Fibroblast of skin of right quadriceps (primary cell): ENCODE data around the gene SLC38A9.
"Not testable (repeated sequence)": the region's sequence is repeated elsewhere in the genome, so short reads cannot be mapped to it uniquely, and the experiment has no call there.

Experiments
- DNase-seq: peaks from one replicate; pipeline ENCODE4 v3.0.0-alpha.2; 2013

SLC38A9 gene, protein sequence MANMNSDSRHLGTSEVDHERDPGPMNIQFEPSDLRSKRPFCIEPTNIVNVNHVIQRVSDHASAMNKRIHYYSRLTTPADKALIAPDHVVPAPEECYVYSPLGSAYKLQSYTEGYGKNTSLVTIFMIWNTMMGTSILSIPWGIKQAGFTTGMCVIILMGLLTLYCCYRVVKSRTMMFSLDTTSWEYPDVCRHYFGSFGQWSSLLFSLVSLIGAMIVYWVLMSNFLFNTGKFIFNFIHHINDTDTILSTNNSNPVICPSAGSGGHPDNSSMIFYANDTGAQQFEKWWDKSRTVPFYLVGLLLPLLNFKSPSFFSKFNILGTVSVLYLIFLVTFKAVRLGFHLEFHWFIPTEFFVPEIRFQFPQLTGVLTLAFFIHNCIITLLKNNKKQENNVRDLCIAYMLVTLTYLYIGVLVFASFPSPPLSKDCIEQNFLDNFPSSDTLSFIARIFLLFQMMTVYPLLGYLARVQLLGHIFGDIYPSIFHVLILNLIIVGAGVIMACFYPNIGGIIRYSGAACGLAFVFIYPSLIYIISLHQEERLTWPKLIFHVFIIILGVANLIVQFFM

DNA sequence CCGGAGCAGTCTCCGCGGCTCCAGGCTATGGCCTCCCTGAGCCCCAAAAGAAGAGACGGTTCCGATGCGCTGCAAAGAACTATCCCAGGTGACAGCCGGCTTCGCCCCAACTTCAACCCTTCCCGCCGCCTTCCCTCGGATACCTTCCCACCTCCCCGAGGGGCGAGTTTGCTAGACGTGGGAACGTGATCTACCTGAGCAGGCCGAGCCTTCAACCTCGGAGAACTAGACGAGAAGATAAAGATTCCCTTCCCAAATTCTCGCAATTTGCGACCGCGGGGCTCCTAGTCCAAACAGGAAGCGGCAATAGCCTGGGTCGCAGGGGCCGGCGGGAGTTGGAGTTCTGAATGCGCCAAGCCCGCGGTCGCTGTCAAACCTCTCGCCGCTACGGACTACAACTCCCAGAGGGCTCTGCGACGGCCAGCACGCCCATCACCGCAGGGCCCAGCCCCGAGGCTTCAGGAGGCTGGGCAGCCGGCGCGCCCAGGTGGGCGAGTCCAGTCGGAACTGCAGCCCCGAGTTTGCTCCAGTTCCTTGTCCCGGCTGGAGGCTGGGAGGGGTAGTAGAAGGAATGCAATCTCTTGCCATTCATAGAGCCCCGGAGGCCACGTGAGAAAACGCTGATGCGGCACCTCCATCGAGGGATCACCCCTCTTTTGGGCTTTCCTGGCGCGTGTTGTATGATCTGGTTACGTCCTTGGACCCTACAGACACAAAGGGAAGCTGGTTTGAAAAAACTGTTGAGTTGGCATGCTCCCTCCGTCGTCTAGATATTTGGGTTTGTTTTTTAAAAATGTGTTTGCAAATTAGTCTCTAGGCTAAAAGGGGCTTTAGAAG lies at the start of gene SLC38A9:
Gene SLC38A9 (minus strand): TSS at position 302 of the 837 bp plus-strand sequence. CDS start 14,366 bp downstream, outside the sequence.
- peak; percentile 92 for DNase-seq

DNA sequence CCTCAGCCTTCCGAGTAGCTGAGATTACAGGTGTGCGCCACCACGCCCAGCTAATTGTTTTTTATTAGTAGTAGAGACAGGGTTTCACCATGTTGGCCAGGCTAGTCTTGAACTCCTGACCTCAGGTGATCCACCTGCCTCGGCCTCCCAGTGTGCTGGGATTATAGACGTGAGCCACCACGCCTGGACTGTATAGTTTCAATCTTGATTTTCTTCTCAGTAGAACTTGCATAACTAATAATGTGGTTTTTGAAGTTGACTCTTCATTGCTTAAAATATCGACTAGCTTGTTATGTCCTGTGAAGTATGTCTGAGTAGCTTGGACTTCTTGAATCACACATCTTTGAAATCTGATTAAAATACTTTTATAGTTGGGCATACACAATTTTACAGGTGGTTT lies 49.6 kb upstream of the SLC38A9 start:
- not testable (repeated sequence) for DNase-seq

DNA sequence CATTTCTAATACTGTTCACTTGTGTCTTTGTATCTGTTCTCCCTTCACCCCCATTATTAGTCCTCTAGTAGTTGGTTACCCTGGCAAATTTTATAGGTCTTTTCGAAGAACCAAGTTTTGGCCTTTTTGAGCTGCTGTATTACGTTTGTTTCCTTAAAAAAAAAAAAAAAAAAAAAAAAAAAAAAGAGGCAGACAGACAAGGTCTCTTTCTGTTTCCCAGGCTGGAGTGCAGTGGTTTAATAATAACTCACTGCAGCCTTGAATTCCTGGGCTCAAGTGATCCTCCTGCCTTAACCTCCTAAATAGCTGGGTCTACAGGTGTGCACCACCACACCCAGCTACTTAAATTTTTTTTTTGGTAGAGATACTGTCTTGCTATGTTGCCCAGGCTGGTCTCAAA lies 46.6 kb upstream of the SLC38A9 start:
- DNase-seq, result no peak

DNA sequence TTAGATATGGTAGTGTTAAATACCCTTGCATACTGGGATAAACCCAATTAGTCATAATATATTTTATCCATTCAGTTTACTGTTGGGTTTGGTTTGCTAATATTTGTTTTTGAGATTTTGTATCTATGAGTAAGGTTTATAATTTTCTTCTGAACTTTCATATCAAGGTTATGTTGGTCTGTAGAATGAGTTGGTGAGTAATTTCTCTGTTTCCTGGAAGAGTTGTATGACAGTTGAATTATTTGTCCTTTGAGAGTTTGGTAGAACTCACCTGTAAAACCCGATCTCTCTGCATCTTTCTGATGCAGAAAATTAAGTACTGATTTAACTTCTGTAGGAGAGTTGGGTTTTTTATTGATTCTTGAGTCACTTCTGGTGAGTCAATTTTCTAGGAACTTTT lies 46.1 kb upstream of the SLC38A9 start:
- no peak for DNase-seq

DNA sequence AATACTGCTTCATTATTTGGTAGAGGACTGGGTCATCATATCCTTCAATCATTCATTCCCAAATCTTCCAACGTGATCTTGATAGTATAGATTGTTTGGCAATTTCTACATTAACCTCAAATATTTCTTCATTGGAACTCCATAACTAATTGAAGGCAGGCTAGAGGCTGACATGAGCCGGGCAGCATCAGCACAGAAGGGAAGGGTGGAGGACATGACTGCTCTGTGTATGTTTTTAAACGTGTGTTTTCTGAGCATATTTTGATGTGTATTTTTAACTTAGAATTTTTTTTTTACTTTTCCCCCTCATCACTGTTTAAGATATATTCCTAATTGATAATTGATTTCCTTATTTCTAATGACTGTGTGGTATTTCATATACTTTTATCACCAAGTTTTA lies 38.4 kb upstream of the SLC38A9 start:
- DNase-seq, result no peak

DNA sequence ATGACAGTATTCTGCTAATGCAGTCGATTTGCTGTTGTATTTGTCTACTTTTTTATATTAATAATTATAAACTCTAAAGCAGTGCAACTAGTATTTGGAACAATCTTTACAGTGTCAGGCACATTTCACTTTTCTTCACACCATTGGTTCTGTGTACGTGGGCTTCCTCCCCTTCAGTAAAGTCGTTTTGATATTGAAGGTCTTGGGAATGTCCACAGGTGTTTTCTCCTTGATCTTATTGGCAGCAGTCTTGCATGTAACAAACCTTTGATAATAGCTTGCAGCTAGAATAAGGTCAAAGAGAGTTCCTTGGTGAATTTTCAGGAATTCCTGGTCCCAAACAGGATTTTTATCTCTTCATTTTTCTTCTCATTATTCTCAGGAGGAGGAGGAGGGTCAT lies 37.9 kb upstream of the SLC38A9 start:
- DNase-seq, result no peak

DNA sequence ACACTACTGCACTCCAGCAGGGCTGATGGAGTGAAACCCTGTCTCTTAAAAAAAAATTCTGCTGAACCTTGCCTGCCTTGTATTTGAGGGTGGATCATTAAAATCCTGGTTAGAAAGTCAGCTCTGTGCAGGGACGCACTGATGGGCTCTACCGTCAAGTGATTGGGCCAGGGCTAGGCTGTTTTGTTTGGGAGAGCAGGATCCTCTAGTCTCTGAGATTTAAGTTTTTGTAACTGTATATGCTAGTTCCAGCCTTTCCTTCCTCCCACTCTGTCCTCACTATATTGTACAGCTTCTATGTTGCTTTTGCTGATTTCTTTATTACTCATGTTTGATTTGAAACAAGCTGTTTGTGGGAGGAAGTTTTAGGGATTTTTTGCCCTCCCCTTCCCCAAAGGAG lies 37.3 kb upstream of the SLC38A9 start:
- no peak for DNase-seq

DNA sequence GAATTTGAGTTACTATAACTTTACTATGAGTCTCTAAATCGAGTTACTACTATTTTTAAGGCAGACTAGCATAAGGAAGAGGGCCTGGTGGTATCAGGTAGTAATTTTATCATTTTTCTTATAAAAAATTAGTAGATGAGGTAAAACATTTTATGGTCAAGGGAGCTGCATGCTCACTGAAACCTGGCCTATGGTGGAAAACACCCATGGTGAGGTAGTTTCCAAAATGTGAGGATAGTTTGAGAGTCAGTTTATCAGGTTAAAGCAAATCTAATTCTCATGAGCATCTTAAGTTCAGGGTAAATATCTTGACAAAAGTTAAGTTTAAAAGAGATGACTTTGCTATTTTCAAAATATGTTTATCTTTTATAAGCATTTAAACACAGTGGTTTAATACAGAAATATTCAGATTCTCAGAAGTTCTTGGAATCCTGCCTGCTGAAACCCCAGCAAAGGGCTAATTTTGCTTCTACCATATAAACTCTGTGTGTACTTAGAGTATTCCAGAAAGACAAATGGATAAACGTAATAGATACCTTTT lies 35.7 kb upstream of the SLC38A9 start:
- no peak for DNase-seq

DNA sequence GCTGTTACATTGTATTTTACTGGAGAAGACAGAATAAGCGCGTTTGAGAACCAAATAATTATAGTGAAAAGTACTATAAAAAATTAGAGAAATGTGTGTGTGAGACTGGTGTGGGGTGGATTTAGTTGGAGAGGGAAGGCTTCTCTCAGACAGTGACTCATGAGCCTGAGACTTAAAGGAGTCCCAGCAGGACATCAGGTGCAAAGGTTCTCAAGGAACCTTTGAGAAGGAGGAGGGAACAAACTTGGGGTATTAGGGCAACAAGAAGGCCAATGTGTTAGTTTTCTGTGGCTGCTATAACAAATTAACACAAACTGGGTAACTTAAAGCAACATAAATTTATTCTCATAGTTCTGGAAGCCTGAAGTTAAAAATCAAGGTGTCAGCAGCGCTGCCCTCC lies 30.7 kb upstream of the SLC38A9 start:
- no peak for DNase-seq

DNA sequence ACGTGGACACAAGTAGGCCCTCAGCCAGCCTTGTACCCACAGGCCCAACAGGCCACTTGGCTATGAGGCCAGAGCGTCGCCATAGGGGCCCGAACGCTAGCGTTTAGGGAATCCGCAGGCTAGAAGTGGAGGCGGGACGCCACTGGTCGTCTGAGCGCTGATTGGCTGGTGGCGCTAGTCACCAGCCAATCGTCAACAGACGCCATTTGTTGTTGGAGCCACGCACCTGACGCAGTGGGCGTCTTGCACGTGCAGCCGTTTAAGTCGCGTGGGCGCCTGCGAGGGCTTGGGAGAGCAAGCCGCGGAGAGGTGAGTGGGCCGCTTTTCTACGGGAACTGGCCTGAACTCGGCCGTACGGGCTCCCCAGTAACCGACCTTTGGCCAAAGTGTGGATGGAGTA lies 25.7 kb upstream of the SLC38A9 start, which contains the start of gene DDX4:
Gene DDX4 (plus strand): TSS at position 269 of the 400 bp plus-strand sequence. CDS start 903 bp downstream, outside the sequence.
- DNase-seq, result no peak

DNA sequence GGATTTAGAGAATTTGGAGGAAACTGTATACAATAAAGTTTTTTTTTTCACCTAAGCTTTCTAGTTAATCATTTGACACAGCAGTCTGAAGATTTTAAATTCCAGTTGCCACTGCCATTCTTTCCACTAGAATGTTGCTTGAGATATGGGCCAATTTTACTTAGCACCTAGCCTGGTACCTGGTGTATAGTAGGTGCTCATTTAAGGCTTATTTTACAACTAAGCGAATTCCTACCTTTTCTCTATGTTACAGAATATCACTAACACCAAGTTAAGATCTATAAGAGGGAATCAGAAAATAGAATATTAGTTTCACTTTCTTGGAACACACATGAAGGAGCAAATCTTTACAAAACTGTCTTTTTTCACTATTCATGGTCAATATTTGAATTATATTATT lies 22.5 kb upstream of the SLC38A9 start:
- no peak for DNase-seq

DNA sequence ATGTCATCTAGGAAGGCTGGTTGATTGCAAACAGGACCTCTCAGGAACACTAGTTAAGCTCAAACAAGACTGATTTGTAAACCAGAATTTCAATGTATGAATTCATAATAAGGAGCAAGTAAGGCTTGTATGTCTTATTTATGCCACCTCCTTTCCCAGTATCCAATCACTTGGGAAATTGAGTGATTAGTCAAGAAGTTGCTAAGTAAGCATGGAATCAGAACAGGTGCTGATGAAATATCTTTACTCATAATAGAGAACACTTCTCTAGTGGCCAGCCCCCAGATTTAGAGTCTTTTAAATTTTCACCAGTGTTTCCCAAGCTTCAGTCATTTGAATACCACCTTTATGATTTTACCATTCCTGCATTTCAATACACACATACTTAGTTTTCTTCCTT lies 20.5 kb upstream of the SLC38A9 start:
- DNase-seq, result no peak

DNA sequence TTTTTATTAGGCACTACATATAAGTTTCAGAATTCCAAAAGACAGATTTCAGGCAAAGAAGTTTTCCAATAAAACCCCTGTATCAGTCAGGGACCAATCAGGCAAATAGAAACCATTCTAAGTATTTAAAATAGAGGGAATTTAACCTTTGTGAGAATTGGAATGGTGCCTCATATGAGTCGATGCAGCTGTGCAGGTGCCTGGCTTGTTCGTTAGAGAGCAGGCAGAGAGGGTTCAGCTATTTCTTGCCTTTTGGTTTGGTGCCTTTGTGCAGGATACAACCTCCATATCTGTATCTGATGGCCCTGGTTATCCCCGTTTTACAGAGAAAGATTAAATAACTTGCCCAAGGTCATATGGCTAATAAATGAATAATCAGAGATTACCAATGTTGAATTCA lies 19.7 kb upstream of the SLC38A9 start:
- DNase-seq, result no peak

DNA sequence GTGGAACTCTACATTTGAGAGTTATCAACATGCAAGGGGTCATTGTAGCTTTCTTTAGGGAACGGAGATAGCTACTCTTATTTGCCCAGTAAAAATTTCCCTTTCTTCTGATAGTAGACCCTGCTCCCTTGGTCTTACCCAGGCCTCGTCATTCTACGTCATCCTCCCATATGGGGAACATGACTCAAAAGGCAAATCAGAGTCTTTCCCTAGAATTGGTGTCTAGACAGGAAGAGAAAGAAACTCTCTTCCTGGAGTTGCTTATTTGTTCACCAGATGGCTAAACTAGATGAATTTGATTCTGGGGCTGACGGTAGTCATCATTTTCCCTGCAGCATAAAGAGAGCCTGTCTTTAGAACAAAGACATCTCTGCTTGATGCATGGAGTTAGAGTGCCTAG lies 12.2 kb upstream of the SLC38A9 start:
- DNase-seq, result no peak

DNA sequence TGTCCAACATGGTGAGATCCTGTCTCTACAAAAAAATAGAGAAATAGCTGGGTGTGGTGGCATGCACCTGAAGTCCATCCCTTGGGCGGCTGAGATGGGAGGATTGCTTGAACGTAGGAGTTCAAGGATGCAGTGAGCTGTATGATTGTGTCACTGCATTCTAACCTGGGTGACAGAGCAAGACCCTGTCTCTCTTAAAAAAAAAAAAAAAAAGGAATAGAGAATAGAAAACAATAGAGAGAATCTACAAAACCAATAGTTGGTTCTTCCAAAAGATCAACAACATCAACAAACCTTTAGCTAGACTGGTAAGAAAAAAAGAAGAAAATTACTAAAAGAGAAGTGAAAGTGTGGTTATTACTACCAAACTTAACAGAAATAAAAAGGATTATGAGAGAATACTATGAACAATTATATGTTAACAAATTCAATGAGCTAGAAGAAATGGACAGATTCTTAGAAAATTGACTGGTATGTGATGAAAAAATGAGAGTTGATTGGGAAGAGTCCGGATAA lies 8.1 kb upstream of the SLC38A9 start:
- no peak for DNase-seq

DNA sequence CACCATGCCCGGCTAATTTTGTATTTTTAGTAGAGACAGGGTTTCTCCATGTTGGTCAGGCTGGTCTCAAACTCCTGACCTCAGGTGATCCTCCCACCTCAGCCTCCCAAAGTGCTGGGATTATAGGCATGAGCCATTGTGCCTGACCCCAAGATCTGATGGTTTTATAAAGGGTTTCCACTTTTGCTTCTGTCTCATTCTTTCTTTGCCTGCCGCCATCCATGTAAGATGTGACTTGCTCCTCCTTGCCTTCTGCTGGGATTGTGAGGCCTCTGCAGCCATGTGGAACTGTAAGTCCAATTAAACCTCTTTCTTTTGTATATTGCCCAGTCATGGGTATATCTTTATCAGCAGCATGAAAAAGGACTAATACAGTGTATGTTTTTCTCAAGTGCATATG lies 6.9 kb upstream of the SLC38A9 start:
- DNase-seq, result not testable (repeated sequence)

DNA sequence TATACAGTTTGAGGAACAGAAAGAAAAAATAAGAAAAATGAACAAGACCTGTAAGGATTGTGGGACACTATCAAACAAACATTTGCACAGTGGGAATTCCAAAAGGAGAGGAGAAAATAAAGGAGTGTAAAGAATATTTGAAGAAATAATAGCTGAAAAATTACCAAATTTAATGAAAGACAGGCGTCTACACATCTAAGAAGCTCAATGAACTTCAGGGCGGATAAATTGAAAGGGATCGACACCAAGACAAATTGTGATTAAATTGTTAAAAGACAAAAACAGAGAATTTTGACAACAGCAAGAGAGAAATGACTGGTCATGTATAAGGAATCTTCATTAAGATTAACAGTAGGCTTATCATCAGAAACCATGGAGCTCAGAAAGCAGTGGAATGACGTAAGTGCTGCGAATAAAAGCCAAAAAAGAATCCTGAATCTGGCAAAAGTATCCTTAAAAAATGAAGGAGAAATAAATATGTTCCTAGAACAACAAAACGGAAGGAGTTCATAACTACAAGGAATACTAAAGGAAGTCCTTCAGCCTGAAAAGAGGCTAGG lies 3.5 kb upstream of the SLC38A9 start:
- no peak for DNase-seq

DNA sequence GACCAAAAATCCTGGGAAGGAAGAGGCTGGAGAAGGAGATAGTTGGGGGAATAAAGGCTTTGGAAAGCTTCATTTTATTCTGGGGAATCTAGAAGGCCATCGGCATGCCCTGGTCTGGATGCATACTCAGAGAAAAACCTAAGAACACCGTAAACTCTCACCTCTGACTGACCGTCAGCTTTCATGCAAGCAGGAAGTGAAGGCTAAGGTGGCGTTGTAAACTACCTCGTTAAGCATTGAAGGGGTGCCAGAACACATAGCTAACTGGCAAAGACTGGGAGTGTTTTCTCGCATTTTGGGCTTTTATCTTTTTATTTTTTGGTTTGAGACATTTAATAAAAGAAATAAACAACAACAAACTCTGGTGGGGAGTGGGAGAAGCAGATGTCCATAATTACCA lies 2.6 kb upstream of the SLC38A9 start:
- DNase-seq, result no peak

DNA sequence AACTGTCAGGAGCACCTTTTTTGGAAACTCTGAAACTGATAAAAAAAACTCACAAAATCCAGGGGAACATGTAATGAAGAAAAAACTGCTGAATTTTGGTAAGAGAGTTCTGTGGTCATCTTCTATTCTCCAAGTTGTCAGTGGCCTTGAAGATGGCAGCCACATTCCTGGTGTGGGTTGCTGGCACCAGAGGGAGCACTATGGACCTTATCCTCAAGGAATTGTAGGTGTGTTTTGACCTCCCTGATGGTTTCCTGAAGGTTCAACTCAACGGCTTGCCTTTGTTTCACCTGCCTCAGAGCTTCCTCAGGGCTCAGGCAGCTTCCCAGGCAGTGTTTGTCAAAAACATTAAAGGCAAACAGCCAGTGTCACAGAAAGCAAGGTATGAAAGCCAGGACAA lies 2.2 kb upstream of the SLC38A9 start:
- DNase-seq, result no peak

DNA sequence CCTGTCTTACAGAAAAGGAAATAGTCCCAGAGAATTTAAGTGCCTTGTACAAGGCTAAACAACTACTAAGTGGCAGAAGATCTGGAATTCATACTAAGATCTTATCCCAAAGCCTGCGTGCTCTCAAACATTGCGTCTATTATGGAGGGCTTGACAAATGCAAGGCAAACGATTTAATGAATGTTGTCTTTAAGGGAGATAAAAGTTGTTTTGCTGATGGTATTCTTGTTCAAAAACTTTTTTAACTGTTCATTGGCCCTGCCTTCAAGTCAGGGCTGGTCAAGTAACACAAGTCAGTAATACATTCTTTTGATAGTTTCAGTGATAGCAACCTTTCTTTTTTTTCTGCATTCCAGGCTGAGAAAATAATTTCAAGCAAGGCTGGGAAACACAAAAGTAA lies 1.7 kb upstream of the SLC38A9 start:
- DNase-seq, result no peak

DNA sequence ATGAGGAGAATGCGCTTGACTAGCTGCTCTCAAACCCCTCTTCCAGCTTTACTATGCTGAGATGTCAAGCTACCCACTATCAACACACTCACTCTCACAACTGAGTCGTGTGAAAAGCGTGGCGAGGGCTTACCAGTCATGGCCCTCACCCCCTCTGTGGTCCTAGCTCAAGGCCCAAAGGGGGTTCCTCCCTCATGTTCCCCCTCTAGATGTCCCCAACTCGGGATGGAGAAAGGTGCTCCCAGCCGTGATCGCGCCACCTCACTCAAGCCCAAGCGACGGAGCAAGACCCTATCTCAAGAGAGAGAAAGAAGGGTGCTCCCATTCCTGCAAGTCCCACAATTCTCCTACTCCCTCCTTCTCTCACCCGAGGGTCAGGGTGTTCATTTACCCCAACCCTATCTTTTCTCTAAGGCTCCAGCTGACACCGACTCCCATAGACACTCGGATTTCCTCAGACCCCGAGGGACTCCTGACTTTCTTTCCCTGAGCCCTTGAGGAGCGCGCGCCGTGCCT lies 559 bp downstream of the SLC38A9 start:
- DNase-seq, result no peak

DNA sequence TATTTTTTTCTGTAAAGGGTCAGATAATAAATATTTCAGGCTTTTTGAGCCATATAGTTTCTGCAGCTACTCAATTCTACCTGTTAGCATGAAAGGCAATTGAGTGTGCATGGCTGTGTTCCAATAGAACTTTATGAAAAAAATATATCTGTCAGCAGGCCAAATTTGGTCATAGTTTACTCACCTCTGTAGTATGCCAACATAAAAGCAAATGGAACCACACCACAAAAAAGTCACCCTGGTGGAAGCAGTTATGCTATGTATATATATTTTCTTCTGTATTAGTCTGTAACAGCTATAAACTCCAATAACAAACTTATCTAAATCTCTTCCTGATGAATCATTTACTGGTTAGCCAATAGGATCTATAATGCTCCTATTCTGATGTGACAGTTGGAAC lies 3.4 kb downstream of the SLC38A9 start:
- peak; percentile 15 for DNase-seq

DNA sequence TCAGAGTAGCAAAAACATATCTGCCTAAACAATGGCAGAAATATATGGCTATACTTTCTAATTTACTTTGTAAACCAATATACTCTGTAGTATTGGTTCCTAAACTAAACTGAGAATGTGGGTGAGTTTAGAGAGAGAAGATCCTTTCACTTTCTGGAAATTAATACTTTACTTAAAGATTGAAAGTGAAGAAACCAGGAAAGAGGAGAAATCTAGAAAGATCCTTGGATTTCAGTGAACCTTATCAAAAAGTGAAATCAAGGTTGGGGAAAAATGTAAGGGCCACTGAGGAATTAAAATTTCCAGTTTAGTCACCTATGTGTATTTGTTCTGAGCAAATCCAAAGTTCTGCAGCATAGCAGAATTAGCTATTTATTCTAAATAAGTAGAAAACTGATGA lies 5.9 kb downstream of the SLC38A9 start:
- DNase-seq, result no peak
